ENCODE measurements around the gene PLEKHA6.

The PLEKHA6 gene

GRCh38 chr1:204207136-204207616 is 152.6 kb downstream of the PLEKHA6 start:
- peak; percentile 75 for DNase-seq (ENCODE audit: low spot score)
- Histone ChIP-seq H3K4me3 (no peak overlapping the region), H3K27ac (no peak overlapping the region)
- TF ChIP-seq CTCF (IDR thresholded peaks at IDR 0.05), result peak; percentile 91

- TF ChIP-seq CTCF (IDR thresholded peaks at IDR 0.05), result no peak
- H3K27ac ChIP-seq, result no peak overlapping the region
- no peak for DNase-seq (ENCODE audit: low spot score)
- H3K4me3 ChIP-seq, result no peak overlapping the region
Measured at GRCh38 chr1:204206121-204206520, 153.6 kb downstream of the PLEKHA6 start.

DNA sequence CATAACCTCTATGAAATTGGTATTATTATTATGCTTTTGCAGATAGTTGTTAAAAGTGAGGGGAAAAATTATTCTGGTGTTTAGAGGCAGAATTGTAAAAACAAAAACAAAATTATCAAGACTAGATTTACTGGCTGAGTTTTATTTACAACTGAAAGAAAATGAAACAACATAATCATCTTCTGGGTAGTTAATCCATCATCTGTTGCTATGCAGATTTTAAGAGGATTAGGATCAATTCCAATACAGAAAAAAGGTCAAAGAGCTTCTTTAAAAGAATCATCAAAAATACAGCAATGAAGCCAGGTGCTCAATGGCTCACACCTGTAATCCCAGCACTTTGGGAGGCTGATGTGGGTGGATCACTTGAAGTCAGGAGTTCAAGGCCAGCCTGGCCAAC is 154.2 kb downstream of the PLEKHA6 start:
- H3K27ac ChIP-seq, result no peak overlapping the region
- no peak for DNase-seq (ENCODE audit: low spot score)
- H3K4me3 ChIP-seq, result no peak overlapping the region
- TF ChIP-seq CTCF (IDR thresholded peaks at IDR 0.05), result no peak

DNA sequence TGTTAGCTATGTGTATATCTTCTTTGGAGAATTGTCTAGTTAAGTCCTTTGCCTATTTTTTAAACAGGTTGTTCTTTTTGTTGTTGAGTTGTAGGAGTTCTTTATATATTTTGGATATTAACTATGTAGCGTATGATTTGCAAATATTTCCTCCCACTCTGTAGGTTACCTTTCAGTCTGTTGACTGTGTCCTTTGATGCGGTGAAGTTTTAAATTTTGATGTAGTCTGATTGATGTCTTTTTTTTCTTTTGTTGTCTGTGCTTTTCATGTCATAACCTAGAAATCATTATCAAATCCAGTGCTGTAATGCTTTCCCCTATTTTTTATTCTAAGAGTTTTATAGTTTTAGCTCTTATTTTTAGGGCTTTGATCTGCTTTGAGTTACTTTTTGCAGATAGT is 154.8 kb downstream of the PLEKHA6 start:
- H3K4me3 ChIP-seq, result no peak overlapping the region
- DNase-seq (ENCODE audit: low spot score), result no peak
- no peak for TF ChIP-seq CTCF (IDR thresholded peaks at IDR 0.05)

GRCh38 chr1:204203206-204203767 is 156.4 kb downstream of the PLEKHA6 start:
- H3K27ac ChIP-seq, result no peak overlapping the region
- no peak overlapping the region for H3K4me3 ChIP-seq
- DNase-seq (ENCODE audit: low spot score), result no peak
- no peak for TF ChIP-seq CTCF (IDR thresholded peaks at IDR 0.05)

More for the DNA sequence above, 154.8 kb downstream of the PLEKHA6 start:
- H3K27ac ChIP-seq, result no peak overlapping the region

GRCh38 chr1:204202481-204202880 is 157.2 kb downstream of the PLEKHA6 start:
- no peak overlapping the region for H3K4me3 ChIP-seq
- H3K27ac ChIP-seq, result no peak overlapping the region
- no peak for TF ChIP-seq CTCF (IDR thresholded peaks at IDR 0.05)
- DNase-seq (ENCODE audit: low spot score), result no peak

DNA sequence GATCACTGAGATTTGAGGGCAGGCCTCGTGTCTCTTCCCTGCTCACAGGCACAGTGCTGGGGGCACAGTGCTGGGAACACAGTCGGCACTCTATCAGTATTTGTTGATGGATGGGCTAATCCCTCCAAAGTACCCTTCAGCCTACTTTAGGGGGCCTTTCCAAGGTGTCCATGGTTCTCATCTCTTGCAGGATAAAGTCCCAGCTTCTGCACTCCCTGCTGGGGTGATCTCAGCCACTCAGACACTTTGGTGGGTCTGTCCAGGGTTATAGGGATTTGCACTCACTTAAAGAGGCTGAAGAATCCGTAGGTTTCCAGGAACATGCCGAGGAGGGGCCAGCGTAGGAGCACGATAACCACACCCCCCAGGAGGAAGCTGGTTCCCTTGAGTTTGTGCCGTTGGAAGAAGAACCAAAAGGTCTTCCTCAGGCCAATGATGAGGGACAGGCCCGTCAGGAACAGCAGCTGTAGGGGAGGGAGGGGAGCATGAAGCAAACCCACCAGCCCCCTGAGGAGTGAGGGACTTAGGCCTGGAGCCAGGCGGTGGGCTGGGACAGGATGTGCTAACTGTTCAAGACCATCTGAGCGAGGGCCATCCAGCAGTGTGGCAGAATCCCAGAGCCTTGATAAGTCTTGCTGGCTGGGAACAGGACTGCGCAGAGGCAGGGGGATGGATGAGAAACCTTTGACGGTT is 158.2 kb downstream of the PLEKHA6 start:
- TF ChIP-seq CTCF (IDR thresholded peaks at IDR 0.05), result no peak
- no peak overlapping the region for H3K4me3 ChIP-seq
- H3K27ac ChIP-seq, result no peak overlapping the region
- DNase-seq (ENCODE audit: low spot score), result peak; percentile 33
